GM21619 (cell line): Measurements from ENCODE around the gene TRMT13.
"Not testable (repeated sequence)": the region's sequence is repeated elsewhere in the genome, so short reads cannot be mapped to it uniquely, and the experiment has no call there.

ENCODE experiments used
- ATAC-seq: cut with Tn5 transposase; IDR thresholded peaks from one replicate; pipeline ENCODE4 v1.9.1; 2021; ENCODE audit not compliant: unreplicated experiment

TRMT13 gene

GRCh38 chr1:100162881-100163280 lies 29.9 kb downstream of the TRMT13 start:
- no peak for ATAC-seq

- ATAC-seq = no peak
These were observed 31.3 kb downstream of the TRMT13 start for GRCh38 chr1:100164216-100164615.

- no peak for ATAC-seq
These were observed 31.7 kb downstream of the TRMT13 start for GRCh38 chr1:100164702-100165101.

- no peak for ATAC-seq
These were observed 35.1 kb downstream of the TRMT13 start for GRCh38 chr1:100168051-100168450.

GRCh38 chr1:100177295-100178041 lies 44.5 kb downstream of the TRMT13 start:
- ATAC-seq = no peak

GRCh38 chr1:100178091-100178490 lies 45.1 kb downstream of the TRMT13 start, which contains the start of gene LRRC39:
LRRC39 (minus strand) TSS chr1:100178256; CDS start chr1:100168516, 9,740 bp downstream.
- ATAC-seq = no peak

- no peak for ATAC-seq
These were observed 50.4 kb downstream of the TRMT13 start for GRCh38 chr1:100183370-100183769.

GRCh38 chr1:100184536-100184935 lies 51.6 kb downstream of the TRMT13 start:
- peak; percentile 71 for ATAC-seq

GRCh38 chr1:100187912-100188311 lies 54.9 kb downstream of the TRMT13 start:
- ATAC-seq = no peak

- ATAC-seq = peak; percentile 45
These were observed 55.7 kb downstream of the TRMT13 start for GRCh38 chr1:100188617-100189016.

- ATAC-seq = no peak
These were observed 65.6 kb downstream of the TRMT13 start for GRCh38 chr1:100198596-100198995.

- not testable (repeated sequence) for ATAC-seq
These were observed 67.1 kb downstream of the TRMT13 start for GRCh38 chr1:100200060-100200459.
